ENCODE results near the gene LRRFIP1. TPM values are rescaled to one million over a fixed set of nuclear protein-coding genes. Genes with fewer than 3 reads are reported as not detected.
A peak's percentile ranks its signal among the peaks of the same experiment; 100 is the strongest.
"Not testable (repeated sequence)": the region's sequence is repeated elsewhere in the genome, so short reads cannot be mapped to it uniquely, and the experiment has no call there.

Gene LRRFIP1
- total RNA-seq, 1 donor from 2014 or later, result 91.5 TPM

DNA sequence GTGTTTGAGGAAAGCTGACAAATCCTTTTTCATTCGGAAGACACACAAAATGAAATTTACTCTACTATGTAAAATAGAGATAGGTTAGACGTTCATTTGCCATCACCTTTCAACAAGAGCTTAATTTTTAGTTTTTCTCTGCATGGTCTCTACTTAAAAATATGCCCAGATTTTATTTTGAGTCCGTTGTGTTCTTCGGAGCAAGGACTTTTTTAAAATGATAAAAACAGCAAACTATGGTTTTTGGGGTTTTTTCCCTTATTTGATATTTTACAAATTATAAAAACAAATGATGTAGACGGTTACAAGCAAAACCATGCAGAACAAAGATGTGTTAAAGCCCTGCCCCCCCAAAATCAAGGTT lies 117.8 kb downstream of the LRRFIP1 start:
- no peak for DNase-seq (ENCODE audit: low spot score)
- no peaks in the 10 kb centered on the region for H3K9me3 Mint-ChIP-seq (ENCODE audit: low read depth)
- H3K27ac Mint-ChIP-seq (ENCODE audit: unreplicated experiment), result no peak overlapping the region
- H3K4me1 Mint-ChIP-seq (ENCODE audit: low read depth), result peaks cover 22% of the 10 kb centered on the region
- peaks cover 10% of the 10 kb centered on the region for H3K36me3 Mint-ChIP-seq (ENCODE audit: low read depth)
- TF ChIP-seq, protein P1, sequence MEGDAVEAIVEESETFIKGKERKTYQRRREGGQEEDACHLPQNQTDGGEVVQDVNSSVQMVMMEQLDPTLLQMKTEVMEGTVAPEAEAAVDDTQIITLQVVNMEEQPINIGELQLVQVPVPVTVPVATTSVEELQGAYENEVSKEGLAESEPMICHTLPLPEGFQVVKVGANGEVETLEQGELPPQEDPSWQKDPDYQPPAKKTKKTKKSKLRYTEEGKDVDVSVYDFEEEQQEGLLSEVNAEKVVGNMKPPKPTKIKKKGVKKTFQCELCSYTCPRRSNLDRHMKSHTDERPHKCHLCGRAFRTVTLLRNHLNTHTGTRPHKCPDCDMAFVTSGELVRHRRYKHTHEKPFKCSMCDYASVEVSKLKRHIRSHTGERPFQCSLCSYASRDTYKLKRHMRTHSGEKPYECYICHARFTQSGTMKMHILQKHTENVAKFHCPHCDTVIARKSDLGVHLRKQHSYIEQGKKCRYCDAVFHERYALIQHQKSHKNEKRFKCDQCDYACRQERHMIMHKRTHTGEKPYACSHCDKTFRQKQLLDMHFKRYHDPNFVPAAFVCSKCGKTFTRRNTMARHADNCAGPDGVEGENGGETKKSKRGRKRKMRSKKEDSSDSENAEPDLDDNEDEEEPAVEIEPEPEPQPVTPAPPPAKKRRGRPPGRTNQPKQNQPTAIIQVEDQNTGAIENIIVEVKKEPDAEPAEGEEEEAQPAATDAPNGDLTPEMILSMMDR (IDR thresholded peaks at IDR 0.05), result peak; percentile 43
- no peaks in the 10 kb centered on the region for H3K27me3 Mint-ChIP-seq (ENCODE audit: low read depth)
- H3K4me3 Mint-ChIP-seq (ENCODE audit: unreplicated experiment), result no peak overlapping the region

DNA sequence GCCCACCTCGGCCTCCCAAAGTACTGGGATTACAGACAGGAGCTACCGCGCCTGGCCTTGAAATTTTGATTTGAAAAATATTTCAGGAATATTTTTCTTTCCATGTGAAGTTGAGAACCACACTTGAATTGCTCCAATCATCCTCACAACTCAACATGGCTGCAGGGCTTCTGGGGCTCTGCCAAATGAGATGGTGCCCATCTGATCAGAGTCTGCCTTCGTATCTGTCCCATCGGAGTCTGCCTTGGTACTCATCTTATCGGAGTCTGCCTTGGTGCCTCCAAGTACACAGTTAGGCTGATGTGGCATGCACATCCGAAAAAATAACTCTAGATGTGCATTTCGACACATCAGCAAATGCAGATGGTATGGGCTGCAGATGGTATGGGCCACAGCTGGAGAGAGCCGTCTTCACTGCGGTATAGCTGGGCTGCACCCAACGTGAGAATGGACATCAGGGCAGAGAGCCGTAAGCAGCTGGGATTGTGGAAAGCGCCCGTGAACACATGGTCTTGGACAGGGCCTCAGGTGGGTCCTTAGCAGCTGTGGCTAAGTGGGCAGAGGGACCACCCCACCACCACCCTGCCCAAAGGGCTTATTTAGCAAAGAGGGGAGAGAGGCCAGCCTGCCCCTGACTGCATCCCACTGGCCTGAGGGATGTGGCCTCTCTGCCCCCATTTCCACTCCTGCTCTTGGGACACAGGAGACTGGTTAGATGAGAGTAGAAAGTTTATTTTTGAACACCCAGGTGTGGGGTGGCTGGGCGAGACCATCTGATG lies 119.1 kb downstream of the LRRFIP1 start:
- no peak overlapping the region for H3K27ac Mint-ChIP-seq (ENCODE audit: unreplicated experiment)
- H3K36me3 Mint-ChIP-seq (ENCODE audit: low read depth), result peaks cover 17% of the 10 kb centered on the region
- no peaks in the 10 kb centered on the region for H3K9me3 Mint-ChIP-seq (ENCODE audit: low read depth)
- no peak for DNase-seq (ENCODE audit: low spot score)
- H3K4me1 Mint-ChIP-seq (ENCODE audit: low read depth), result peaks cover 22% of the 10 kb centered on the region
- no peaks in the 10 kb centered on the region for H3K27me3 Mint-ChIP-seq (ENCODE audit: low read depth)
- TF ChIP-seq, protein P1 (IDR thresholded peaks at IDR 0.05), result no peak
- H3K4me3 Mint-ChIP-seq (ENCODE audit: unreplicated experiment), result no peak overlapping the region

DNA sequence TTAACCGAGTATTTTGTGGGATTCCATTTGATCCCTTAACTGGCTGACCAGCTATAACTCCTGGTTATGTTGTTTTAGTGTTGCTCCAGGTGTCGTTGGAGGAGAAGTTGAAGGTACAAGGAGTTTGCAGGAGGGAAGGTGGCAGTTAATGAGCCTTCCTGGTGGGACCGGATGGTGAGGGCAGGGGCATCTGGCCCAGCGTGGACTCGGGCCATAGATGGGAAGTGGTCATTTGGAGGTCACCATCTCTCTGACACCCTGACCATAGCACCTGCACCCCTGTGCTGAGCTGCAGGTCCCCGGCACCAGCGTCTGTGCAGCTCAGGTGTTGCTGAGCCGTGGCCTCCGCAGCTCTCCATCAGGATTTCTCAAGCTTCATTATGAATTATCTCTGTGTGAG lies 119.8 kb downstream of the LRRFIP1 start:
- H3K27me3 Mint-ChIP-seq (ENCODE audit: low read depth), result no peaks in the 10 kb centered on the region
- TF ChIP-seq, protein P1 (IDR thresholded peaks at IDR 0.05), result no peak
- no peak for DNase-seq (ENCODE audit: low spot score)
- peaks cover 19% of the 10 kb centered on the region for H3K36me3 Mint-ChIP-seq (ENCODE audit: low read depth)
- no peak overlapping the region for H3K27ac Mint-ChIP-seq (ENCODE audit: unreplicated experiment)
- H3K4me1 Mint-ChIP-seq (ENCODE audit: low read depth), result peaks cover 22% of the 10 kb centered on the region
- H3K9me3 Mint-ChIP-seq (ENCODE audit: low read depth), result no peaks in the 10 kb centered on the region
- H3K4me3 Mint-ChIP-seq (ENCODE audit: unreplicated experiment), result no peak overlapping the region

DNA sequence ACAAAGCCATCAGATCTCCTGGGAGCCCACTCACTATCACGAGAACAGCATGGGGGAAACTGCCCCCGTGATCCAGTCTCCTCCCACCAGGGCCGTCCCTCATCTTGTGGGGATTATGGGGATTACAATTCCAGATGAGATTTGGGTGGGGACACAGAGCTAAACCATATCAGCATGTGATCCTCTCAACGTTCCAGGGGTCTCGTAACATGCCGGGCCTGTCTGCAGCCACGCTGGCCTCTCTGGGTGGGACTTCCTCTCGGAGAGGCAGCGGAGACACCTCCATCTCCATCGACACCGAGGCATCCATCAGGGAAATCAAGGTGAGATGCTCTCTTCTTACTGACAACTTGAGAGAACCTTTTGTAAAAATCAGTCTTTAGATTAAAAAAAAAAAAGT lies 121.6 kb downstream of the LRRFIP1 start:
- no peak overlapping the region for H3K4me3 Mint-ChIP-seq (ENCODE audit: unreplicated experiment)
- H3K4me1 Mint-ChIP-seq (ENCODE audit: low read depth), result peaks cover 8% of the 10 kb centered on the region
- H3K27ac Mint-ChIP-seq (ENCODE audit: unreplicated experiment), result no peak overlapping the region
- no peaks in the 10 kb centered on the region for H3K27me3 Mint-ChIP-seq (ENCODE audit: low read depth)
- peaks cover 29% of the 10 kb centered on the region for H3K36me3 Mint-ChIP-seq (ENCODE audit: low read depth)
- TF ChIP-seq, protein P1 (IDR thresholded peaks at IDR 0.05), result no peak
- DNase-seq (ENCODE audit: low spot score), result no peak
- no peaks in the 10 kb centered on the region for H3K9me3 Mint-ChIP-seq (ENCODE audit: low read depth)

DNA sequence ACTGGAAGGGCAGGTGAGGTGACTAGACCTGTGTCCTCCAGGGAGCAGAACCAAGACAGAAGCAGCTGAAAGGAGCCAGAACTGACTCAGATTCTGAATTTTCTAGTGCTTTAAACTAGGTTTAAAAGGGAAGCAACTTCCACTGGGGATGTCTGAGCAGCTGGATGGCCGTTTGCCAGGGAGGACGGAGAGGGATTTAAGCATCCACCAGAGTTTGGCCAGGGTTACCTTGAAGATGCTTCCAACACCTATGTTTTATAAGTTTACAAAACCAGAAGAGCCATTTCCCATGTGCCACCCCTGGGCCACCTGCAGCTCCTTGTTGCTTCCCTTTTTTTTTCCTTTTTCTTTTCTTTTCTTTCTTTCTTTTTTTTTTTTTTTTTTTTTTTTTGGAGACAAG lies 122.6 kb downstream of the LRRFIP1 start:
- no peaks in the 10 kb centered on the region for H3K27me3 Mint-ChIP-seq (ENCODE audit: low read depth)
- H3K36me3 Mint-ChIP-seq (ENCODE audit: low read depth), result peaks cover 33% of the 10 kb centered on the region
- TF ChIP-seq, protein P1 (IDR thresholded peaks at IDR 0.05), result no peak
- no peak for DNase-seq (ENCODE audit: low spot score)
- no peak overlapping the region for H3K4me3 Mint-ChIP-seq (ENCODE audit: unreplicated experiment)
- no peaks in the 10 kb centered on the region for H3K9me3 Mint-ChIP-seq (ENCODE audit: low read depth)
- H3K4me1 Mint-ChIP-seq (ENCODE audit: low read depth), result peaks cover 9% of the 10 kb centered on the region
- H3K27ac Mint-ChIP-seq (ENCODE audit: unreplicated experiment), result peak overlapping the region; percentile 36

DNA sequence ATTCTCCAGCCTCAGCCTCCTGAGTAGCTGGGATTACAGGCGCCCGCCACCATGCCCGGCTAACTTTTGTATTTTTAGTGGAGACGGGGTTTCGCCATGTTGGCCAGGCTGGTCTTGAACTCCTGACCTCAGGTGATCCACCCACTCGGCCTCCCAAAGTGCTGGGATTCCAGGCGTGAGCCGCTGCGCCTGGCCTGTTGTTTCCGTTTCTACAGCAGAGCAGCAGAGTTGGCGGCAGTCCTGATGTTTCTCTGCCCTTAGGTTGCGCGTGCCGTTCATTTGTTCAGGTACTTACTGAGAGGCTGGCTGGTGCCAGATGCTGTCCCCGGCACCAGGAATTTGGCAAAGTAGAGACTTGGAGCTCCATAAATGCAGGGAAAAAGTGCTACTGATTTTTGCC lies 123.1 kb downstream of the LRRFIP1 start:
- DNase-seq (ENCODE audit: low spot score); H3K27me3 Mint-ChIP-seq (ENCODE audit: low read depth); H3K27ac Mint-ChIP-seq (ENCODE audit: unreplicated experiment); H3K9me3 Mint-ChIP-seq (ENCODE audit: low read depth); H3K4me3 Mint-ChIP-seq (ENCODE audit: unreplicated experiment); H3K4me1 Mint-ChIP-seq (ENCODE audit: low read depth): not testable (repeated sequence)
- H3K36me3 Mint-ChIP-seq (ENCODE audit: low read depth), result peaks cover 36% of the 10 kb centered on the region
